ENCODE results near the gene CANT1. TPM values are rescaled to one million over a fixed set of nuclear protein-coding genes. Genes with fewer than 3 reads are reported as not detected.

The CANT1 gene
- total and polyA plus RNA-seq, 2 of the 13 experiments (the other 11 are each of a cell fraction or from before 2014, with no cell fraction given) = 34.1 to 42.1 TPM

DNA sequence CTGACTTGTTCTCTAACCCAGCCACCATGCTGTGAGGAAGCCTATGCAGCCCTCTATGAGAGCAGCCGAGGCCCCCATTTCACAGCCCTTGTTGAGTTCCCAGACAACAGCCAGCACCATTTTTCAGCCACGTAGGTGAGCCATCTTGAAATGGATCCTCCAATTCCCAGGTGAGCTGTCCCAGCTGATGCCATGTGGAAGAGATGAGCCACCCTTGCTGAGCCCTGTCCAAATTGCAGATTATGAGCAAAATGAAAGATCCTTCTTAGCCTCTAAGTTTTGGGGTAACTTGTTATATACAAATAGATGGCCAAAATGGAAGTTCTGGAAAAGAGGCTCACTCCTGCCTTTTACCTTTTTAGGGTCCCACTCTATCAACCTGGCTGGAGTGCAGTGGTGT lies 58.7 kb downstream of the CANT1 start:
- H3K4me3 ChIP-seq (replicated peaks in 1 of 3; ENCODE audit: insufficient read depth in 1 of 3, low read depth in 2 of 3, low read length in 3 of 3) = no peak overlapping the region
- POLR2A ChIA-PET = interaction anchor here (3.4 kb wide), 1 partner anchor 11 kb away, joined by 20 read pairs; no protein-coding TSS in a partner anchor
- H3K79me2 ChIP-seq (ENCODE audit: insufficient read depth, low read length) = no peaks in the 10 kb centered on the region
- DNase-seq (ENCODE audit: low spot score) (no peak), ATAC-seq (no peak), FAIRE-seq (no peak)
- peaks cover 47% of the 10 kb centered on the region for H3K4me1 ChIP-seq (ENCODE audit: insufficient read depth, low read length)
- no TSS peak for BruUV-seq (replicated peaks)
- H3K27ac ChIP-seq (ENCODE audit: extremely low read length, insufficient read depth, low read length) = no peak overlapping the region
- CTCF ChIA-PET (ENCODE audit: low intra/inter-chr PET ratio, low total read pairs) = no interaction called here
- no peak overlapping the region for H3K9ac ChIP-seq (ENCODE audit: insufficient read depth, low read depth, low read length)
- intact Hi-C loops (cut with micrococcal nuclease; ENCODE audit: unreplicated experiment) = no loop called here
- H2AFZ ChIP-seq (ENCODE audit: low read length) = no peak overlapping the region
- WGBS (ENCODE audit: low lambda C conversion rate) = 50% methylated on average over 2 of the region's 2 CpGs
- H3K4me2 ChIP-seq (ENCODE audit: low read depth, low read length) = no peak overlapping the region
- in situ Hi-C loops (cut with HindIII; ENCODE audit: extremely low pct_ligation_motif_present, low pct_unique_long_range_greater_than_20kb) = no loop called here
- peaks cover 18% of the 10 kb centered on the region for H3K9me3 ChIP-seq (ENCODE audit: low read length)
- TF ChIP-seq ZNF335 (CRISPR knock-in tag; IDR thresholded peaks at IDR 0.05) = no peak
- no peak for TF ChIP-seq ZNF562 (CRISPR knock-in tag; IDR thresholded peaks at IDR 0.05; ENCODE audit: borderline replicate concordance)
- TF ChIP-seq ZNF331 (CRISPR knock-in tag; IDR thresholded peaks at IDR 0.05) = peak; percentile 100
- TF ChIP-seq ZNF33A (CRISPR knock-in tag; IDR thresholded peaks at IDR 0.05; ENCODE audit: borderline replicate concordance) = no peak
- no peak for TF ChIP-seq CSRNP2 (CRISPR knock-in tag; conservative IDR thresholded peaks at IDR 0.05; ENCODE audit: low read depth)
- TF ChIP-seq, protein P1, sequence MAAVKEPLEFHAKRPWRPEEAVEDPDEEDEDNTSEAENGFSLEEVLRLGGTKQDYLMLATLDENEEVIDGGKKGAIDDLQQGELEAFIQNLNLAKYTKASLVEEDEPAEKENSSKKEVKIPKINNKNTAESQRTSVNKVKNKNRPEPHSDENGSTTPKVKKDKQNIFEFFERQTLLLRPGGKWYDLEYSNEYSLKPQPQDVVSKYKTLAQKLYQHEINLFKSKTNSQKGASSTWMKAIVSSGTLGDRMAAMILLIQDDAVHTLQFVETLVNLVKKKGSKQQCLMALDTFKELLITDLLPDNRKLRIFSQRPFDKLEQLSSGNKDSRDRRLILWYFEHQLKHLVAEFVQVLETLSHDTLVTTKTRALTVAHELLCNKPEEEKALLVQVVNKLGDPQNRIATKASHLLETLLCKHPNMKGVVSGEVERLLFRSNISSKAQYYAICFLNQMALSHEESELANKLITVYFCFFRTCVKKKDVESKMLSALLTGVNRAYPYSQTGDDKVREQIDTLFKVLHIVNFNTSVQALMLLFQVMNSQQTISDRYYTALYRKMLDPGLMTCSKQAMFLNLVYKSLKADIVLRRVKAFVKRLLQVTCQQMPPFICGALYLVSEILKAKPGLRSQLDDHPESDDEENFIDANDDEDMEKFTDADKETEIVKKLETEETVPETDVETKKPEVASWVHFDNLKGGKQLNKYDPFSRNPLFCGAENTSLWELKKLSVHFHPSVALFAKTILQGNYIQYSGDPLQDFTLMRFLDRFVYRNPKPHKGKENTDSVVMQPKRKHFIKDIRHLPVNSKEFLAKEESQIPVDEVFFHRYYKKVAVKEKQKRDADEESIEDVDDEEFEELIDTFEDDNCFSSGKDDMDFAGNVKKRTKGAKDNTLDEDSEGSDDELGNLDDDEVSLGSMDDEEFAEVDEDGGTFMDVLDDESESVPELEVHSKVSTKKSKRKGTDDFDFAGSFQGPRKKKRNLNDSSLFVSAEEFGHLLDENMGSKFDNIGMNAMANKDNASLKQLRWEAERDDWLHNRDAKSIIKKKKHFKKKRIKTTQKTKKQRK (IDR thresholded peaks at IDR 0.05; ENCODE audit: low read length) = no peak
- TF ChIP-seq FOXO1 (CRISPR knock-in tag; IDR thresholded peaks at IDR 0.05) = no peak
- TF ChIP-seq TP53 (CRISPR knock-in tag; conservative IDR thresholded peaks at IDR 0.05) = no peak
- no peak for TF ChIP-seq ZNF546 (CRISPR knock-in tag; conservative IDR thresholded peaks at IDR 0.05)
- peak; percentile 79; the same call in 1 of the 2 replicates for TF ChIP-seq SETDB1 (CRISPR knock-in tag; IDR thresholded peaks at IDR 0.05; ENCODE audit: borderline replicate concordance)
- TF ChIP-seq XRCC5 (optimal IDR thresholded peaks at IDR 0.05; ENCODE audit: low read length) = no peak
- TF ChIP-seq KDM3A (CRISPR knock-in tag; IDR thresholded peaks at IDR 0.05; ENCODE audit: low read depth) = no peak
- no peak for TF ChIP-seq RNF2 (conservative IDR thresholded peaks at IDR 0.05; ENCODE audit: low read depth)
- H3K27me3 ChIP-seq (ENCODE audit: control insufficient read depth in 1 of 2, insufficient read depth in 2 of 2, low read length in 2 of 2) = peaks cover 5 to 27% of the 10 kb centered on the region in 2 experiments; a peak in 4 of 5 replicates
- H4K20me1 ChIP-seq (ENCODE audit: insufficient read depth, low read length) = no peaks in the 10 kb centered on the region
- no peaks in the 10 kb centered on the region for H3K36me3 ChIP-seq (replicated peaks in 1 of 2; ENCODE audit: control insufficient read depth in 1 of 2, insufficient read depth in 2 of 2, low read length in 2 of 2)
